Measurements from ENCODE around the gene ARHGAP26. TPM values are rescaled to one million over a fixed set of nuclear protein-coding genes. Genes with fewer than 3 reads are reported as not detected.

Gene ARHGAP26
- total RNA-seq, 1 experiment from 2014 or later, result 65.5 TPM

DNA sequence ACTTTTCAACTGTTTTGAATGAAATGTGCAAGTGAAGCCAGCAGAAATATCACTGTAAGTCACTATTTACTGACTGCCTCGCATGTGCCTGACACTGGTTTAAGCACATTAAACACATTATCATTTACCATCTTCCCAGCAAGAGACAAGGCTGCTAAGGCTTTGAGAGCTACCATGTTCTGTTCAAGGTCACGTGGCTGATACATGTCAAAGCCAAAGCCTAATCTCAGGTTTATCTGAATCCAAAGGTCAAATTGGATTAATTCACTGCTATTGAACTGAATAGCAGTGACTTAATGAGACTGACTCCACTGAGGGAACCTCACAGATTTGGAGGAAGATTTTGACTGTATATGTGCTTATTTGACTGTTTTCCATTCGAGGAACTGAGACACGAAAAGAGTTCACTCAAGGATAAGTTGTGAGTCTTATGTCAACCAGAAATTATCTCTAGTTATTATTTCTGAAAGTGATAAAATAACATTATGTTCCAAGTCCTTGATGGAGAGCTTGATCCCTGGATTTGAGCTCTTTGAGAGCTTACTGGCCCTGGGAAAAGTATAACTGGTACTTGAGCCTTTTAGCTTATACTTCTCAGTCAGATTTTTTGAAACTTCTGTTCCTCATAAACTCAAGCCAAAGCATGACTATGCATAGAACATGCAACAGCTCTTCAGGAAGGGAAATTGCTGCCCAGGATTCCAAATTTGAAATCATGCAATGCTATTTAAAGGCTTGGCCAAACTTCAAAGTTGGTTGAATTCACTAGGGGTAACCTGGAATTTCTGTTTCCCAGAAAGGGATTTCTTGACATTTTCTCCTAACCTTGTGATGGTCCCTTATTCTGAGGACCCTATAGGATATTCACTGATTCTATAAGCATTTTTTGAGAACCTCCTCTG is 23.4 kb upstream of the ARHGAP26 start:
- H3K36me3 ChIP-seq (ENCODE audit: control insufficient read depth, insufficient read depth, low read length), result no peaks in the 10 kb centered on the region
- ChIA-PET POLR2A (no interaction called here), CTCF (interaction anchor here (0.6 kb wide), 1 partner anchor 120 kb away, joined by 4 read pairs; no protein-coding TSS in a partner anchor)
- DNase-seq (ENCODE audit: low read depth, low spot score) (no peak), ATAC-seq (no peak)
- no TSS peak for BruUV-seq (replicated peaks)
- no peaks in the 10 kb centered on the region for H3K27me3 ChIP-seq (ENCODE audit: control insufficient read depth, insufficient read depth, low read length)
- intact Hi-C loops (cut with micrococcal nuclease; ENCODE audit: unreplicated experiment), result loop anchor here (10.0 kb wide), 1 partner anchor 128 kb away; no protein-coding TSS in a partner anchor
- no peaks in the 10 kb centered on the region for H3K4me1 ChIP-seq (ENCODE audit: control insufficient read depth, insufficient read depth, low read length)
- in situ Hi-C loops (cut with HindIII; ENCODE audit: low pct_unique_long_range_greater_than_20kb, low sequenced_read_pairs), result no loop called here
- H3K4me3 ChIP-seq (ENCODE audit: low read depth in 2 of 2, low read length in 2 of 2), result no peak overlapping the region
- H3K27ac ChIP-seq (ENCODE audit: low read length), result no peak overlapping the region
- TF ChIP-seq, protein P1, sequence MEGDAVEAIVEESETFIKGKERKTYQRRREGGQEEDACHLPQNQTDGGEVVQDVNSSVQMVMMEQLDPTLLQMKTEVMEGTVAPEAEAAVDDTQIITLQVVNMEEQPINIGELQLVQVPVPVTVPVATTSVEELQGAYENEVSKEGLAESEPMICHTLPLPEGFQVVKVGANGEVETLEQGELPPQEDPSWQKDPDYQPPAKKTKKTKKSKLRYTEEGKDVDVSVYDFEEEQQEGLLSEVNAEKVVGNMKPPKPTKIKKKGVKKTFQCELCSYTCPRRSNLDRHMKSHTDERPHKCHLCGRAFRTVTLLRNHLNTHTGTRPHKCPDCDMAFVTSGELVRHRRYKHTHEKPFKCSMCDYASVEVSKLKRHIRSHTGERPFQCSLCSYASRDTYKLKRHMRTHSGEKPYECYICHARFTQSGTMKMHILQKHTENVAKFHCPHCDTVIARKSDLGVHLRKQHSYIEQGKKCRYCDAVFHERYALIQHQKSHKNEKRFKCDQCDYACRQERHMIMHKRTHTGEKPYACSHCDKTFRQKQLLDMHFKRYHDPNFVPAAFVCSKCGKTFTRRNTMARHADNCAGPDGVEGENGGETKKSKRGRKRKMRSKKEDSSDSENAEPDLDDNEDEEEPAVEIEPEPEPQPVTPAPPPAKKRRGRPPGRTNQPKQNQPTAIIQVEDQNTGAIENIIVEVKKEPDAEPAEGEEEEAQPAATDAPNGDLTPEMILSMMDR (IDR thresholded peaks at IDR 0.05), result no peak
- TF ChIP-seq TCF7L2 (IDR thresholded peaks at IDR 0.05; ENCODE audit: low read depth, low read length), result no peak
- no peak for TF ChIP-seq POLR2AphosphoS5 (IDR thresholded peaks at IDR 0.05; ENCODE audit: low read depth, low read length)
- TF ChIP-seq, protein P2, sequence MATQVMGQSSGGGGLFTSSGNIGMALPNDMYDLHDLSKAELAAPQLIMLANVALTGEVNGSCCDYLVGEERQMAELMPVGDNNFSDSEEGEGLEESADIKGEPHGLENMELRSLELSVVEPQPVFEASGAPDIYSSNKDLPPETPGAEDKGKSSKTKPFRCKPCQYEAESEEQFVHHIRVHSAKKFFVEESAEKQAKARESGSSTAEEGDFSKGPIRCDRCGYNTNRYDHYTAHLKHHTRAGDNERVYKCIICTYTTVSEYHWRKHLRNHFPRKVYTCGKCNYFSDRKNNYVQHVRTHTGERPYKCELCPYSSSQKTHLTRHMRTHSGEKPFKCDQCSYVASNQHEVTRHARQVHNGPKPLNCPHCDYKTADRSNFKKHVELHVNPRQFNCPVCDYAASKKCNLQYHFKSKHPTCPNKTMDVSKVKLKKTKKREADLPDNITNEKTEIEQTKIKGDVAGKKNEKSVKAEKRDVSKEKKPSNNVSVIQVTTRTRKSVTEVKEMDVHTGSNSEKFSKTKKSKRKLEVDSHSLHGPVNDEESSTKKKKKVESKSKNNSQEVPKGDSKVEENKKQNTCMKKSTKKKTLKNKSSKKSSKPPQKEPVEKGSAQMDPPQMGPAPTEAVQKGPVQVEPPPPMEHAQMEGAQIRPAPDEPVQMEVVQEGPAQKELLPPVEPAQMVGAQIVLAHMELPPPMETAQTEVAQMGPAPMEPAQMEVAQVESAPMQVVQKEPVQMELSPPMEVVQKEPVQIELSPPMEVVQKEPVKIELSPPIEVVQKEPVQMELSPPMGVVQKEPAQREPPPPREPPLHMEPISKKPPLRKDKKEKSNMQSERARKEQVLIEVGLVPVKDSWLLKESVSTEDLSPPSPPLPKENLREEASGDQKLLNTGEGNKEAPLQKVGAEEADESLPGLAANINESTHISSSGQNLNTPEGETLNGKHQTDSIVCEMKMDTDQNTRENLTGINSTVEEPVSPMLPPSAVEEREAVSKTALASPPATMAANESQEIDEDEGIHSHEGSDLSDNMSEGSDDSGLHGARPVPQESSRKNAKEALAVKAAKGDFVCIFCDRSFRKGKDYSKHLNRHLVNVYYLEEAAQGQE (IDR thresholded peaks at IDR 0.05; ENCODE audit: insufficient read depth in 1 of 2, low read depth in 2 of 2, low read length in 1 of 2), result no peak
- TF ChIP-seq SIN3A (IDR thresholded peaks at IDR 0.05; ENCODE audit: borderline replicate concordance, insufficient read depth, low read depth, low read length), result no peak
- H3K9me3 ChIP-seq (ENCODE audit: control insufficient read depth, insufficient read depth, low read depth, low read length), result no peaks in the 10 kb centered on the region

DNA sequence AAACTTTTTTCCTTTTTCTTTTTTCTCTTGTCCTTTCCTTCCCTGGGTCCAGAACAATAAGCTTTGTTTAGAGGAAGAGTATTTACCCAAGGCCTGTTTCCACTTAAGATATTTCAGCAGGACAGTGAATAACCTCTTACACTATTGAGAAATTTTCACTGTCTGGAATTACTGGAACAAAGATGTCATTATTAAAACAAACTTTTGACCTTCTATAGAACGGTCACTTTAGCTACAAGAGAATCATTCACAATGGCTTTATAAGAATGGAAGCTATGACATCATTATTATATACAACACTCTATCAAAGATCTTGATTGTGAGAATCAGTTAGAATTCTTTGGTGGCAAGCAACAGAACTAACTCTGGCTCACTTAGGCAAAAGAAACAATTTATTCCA is 22.0 kb upstream of the ARHGAP26 start:
- ChIA-PET CTCF (interaction anchor here (0.9 kb wide), 1 partner anchor 115 kb away, joined by 3 read pairs; no protein-coding TSS in a partner anchor), POLR2A (no interaction called here)
- no TSS peak for BruUV-seq (replicated peaks)
- in situ Hi-C loops (cut with HindIII; ENCODE audit: low pct_unique_long_range_greater_than_20kb, low sequenced_read_pairs) (no loop called here), intact Hi-C loops (cut with micrococcal nuclease; ENCODE audit: unreplicated experiment) (loop anchor here (10.0 kb wide), 1 partner anchor 127 kb away; no protein-coding TSS in a partner anchor)
- H3K27ac ChIP-seq (ENCODE audit: low read length), result no peak overlapping the region
- no peaks in the 10 kb centered on the region for H3K36me3 ChIP-seq (ENCODE audit: control insufficient read depth, insufficient read depth, low read length)
- H3K4me1 ChIP-seq (ENCODE audit: control insufficient read depth, insufficient read depth, low read length), result no peaks in the 10 kb centered on the region
- H3K27me3 ChIP-seq (ENCODE audit: control insufficient read depth, insufficient read depth, low read length), result no peaks in the 10 kb centered on the region
- TF ChIP-seq, protein P2 (IDR thresholded peaks at IDR 0.05; ENCODE audit: insufficient read depth in 1 of 2, low read depth in 2 of 2, low read length in 1 of 2), result no peak
- TF ChIP-seq, protein P1 (IDR thresholded peaks at IDR 0.05), result no peak
- TF ChIP-seq TCF7L2 (IDR thresholded peaks at IDR 0.05; ENCODE audit: low read depth, low read length) (no peak), SIN3A (IDR thresholded peaks at IDR 0.05; ENCODE audit: borderline replicate concordance, insufficient read depth, low read depth, low read length) (no peak), POLR2AphosphoS5 (IDR thresholded peaks at IDR 0.05; ENCODE audit: low read depth, low read length) (no peak)
- no peak overlapping the region for H3K4me3 ChIP-seq (ENCODE audit: low read depth in 2 of 2, low read length in 2 of 2)
- ATAC-seq (no peak), DNase-seq (ENCODE audit: low read depth, low spot score) (no peak)
- H3K9me3 ChIP-seq (ENCODE audit: control insufficient read depth, insufficient read depth, low read depth, low read length), result no peaks in the 10 kb centered on the region
